ENCODE measurements around the gene BTBD2.
"Not testable (repeated sequence)": the region's sequence is repeated elsewhere in the genome, so short reads cannot be mapped to it uniquely, and the experiment has no call there.

Gene BTBD2

DNA sequence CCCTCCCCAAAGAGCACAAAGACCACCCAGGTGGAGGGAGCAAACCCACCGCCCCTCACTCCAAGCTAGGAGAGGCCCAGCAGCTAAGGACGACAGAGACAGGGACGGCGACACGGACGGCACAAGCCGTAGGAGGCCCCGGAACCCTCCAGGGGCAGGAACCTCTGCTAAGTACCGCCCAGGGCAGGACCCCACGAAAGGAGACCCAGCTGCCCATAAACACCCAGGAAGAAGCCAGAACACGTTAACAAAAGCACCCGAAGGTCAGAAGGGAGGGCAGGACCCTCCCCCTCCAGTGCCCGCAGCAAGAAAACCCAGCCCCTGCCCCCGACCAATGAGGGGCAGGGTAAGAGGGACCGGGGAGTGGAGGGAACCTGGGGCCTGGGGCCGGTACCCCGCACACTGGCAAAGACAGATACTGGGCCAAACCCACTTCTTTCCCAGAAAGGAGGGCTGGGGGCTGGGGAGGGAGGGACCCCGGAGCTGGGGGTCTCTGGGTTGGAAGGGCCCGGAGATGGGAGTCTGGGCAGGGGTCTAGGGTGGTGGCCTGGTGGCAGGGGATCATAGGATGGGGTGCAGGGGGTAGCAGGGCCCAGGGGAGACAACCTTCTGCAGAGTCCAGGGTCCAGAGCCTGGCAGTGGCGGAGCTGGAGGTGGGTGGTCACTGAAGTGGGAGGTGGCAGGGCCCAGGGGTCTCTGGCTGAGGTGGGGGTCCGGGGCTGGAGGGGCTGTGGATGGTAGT is 2.4 kb downstream of the BTBD2 start:
- no peak for DNase-seq

DNA sequence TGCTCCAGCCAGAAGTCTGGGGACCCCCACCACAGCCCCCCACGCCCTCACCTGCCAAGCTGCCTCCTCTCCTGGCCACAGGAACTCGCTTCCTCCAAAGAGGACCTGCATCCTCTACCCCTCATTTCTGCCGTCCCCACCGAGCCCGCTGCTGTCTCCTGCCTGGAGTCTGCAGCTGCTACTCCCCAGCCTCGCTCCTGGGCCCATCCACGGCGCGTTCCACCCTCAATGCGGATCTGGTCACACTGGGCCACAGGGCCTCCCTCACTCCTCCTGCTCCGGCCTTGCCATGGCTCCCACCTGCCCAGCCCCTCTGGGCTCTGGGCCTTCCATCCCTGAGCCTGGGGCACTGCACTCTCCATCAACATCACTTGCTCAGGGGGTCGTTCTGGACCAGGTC is 4.3 kb downstream of the BTBD2 start:
- no peak for DNase-seq

DNA sequence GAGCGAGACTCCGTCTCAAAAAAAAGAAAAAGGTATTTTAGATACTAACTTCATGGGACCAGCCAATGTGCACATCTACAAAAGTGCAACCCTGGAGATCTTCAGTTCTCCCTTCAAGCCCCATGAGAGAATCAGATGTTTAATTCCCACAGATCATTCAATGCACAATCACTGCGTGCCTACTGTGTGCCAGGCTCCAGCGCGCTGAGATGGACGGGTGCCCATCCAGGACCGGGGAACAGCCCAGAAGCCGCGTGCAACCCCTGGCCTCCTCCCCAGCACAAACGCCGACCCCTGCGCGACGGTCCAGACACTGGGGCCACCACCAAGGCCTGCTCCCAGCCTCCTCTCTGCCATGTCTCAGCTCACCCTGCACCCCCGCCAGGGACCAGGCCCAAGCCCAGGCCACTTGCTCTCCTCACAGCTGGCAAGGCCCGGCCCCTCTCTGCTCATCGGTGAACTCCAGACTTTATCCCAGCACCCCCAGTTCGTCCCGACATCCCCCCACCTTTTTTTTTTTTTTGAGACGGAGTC is 5.3 kb downstream of the BTBD2 start:
- no peak for DNase-seq

DNA sequence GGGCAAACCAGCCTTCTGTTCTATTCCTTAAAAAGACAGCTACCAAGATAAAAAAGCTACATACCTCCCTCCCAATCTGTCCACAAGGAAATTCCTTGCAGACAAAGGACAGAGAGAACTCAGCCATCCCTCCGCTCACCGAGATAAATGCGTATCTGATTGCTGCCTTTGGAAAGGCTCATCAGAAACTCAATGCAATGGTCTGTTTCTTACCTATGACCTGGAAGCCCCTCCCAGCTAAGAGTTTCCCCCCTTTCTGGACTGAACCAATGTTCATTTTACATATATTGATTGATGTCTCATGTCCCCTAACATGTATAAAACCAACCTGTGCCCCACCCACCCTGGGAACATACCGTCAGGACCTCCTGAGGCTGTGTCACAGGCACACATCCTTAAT is 11.6 kb downstream of the BTBD2 start:
- no peak for DNase-seq

DNA sequence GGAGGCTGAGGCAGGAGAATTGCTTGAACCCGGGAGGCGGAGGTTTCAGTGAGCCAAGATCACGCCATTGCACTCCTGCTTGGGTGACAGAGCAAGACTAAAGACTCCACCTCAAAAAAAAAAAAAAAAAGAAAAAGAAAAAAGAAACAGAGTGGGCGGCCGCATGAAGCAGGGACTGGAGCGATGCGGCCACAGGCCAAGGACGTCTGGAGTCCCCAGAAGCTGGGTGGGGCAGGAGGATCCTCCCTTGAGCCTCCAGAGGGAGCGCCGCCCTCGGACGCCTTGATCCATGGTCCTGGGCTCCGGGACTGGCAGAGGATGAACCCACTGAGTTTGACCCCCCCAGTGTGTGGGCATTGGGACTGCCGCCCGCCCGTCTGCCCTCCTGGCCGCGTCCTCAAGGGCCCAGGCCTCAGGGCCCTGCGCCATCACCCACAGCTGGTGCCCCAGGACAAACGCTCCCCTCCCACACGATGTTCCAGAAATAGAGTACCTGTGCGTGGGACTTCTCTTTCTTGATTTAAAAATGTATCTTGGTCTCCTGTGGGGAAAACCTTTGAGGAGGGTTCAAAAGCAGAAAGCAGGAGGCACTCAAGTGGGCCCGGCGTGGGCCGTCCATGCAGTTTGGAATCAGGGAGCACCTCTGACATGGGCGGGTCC is 15.5 kb downstream of the BTBD2 start:
- DNase-seq = no peak

DNA sequence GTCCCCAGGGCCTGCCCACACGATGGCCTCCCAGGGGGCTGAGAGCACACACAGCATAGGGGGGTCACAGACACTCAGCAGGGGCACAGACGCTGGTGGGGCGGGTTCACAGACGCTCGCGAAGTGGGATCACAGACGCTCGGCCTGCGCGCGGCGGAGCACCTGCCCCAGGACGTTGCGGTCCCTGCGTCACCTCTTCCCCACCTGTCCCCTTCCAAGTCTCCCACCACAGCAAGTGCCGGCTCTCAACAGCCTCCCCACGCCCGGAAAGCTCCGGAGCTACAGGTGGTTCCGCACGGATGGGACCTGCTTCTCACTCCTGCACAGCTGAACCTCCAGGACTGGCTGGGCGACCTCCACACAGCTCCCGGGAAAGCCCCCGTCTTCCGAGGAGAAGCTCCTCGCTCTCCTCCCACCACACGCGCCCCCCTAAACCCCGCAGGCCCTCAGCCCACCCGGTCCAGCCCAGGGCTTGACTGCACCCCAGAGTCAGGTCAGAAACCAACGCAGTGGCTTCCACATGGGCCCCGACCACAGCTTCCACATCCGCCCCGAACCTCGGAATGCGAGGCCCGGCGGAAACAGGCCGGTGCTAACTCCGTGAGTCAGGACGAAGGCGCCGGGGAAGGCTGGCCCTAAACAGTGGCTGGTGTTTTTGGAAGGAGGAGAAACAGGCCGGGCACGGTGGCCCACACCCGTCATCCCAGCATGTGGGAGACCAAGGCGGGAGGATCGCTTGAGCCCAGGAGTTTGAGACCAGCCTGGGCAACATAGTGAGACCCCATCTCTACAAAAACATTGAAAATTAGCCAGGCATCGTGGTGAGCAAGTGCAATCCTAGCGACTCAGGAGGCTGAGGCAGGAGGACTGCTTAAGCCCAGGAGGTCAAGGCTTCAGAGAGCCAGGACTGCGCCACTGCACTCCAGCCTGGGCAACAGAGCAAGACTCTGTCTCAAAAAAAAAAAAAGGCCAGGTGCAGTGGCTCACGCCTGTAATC is 16.5 kb downstream of the BTBD2 start:
- DNase-seq = no peak

DNA sequence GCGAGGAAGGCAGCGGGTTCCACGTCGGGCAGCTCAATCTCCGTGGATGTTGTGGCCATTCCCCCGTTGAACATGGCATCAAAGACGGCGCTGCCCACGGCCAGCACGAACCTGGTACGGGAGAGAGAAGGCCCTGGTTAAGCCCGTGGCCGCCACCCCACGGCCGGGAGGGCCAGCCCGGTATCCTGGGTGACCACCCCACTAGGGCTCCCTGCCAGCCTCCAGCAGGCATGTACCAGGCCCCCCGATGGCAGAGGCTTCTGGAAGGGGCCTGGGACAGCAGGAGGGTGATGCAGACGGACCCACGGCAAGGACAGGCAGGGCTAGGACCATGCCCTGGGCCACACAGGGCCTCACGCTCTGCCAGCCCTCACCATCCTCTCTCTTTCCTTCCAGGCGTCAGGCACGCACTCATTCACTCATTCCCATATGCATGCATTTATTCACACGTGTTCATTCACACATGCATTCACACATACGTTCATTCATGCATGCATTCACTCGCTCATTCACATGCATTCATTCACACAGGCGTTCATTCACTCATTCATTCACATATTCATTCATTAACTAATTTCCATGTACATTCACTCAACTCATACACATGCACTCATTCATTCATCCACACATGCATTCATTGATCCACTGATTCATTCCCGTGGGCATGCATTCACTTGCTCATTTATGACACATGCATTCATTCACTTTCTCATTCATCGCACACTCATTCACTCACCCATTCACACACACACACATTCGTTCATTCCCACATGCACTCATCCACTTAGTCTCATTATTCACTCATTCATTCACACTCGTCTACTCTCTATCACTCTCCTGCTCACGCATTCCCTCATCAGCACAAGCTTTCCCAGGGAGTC is 17.9 kb downstream of the BTBD2 start:
- no peak for DNase-seq

DNA sequence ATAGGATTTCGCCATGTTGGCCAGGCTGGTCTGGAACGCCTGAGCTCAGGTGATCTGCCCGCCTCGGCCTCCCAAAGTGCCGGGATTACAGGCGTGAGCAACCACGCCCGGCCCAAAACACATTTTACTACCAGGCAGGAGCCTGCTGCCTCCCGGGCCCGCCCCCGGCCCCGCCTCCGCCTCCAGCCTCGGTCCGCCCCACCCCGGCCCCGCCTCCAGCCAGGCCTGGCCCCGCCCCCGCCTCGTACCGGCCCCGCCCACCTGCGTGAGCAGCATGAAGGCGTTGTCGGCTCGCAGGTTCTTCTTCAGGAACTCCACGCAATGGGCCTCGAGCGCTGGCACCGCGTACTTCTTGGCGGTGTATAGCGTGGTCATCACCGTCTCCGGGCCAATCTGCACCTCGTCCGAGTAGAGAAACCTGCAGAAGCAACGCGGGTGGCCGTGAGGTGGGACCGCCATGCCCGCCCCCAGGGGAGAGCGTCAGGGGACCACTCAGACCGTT is 22.7 kb downstream of the BTBD2 start:
- DNase-seq = no peak

DNA sequence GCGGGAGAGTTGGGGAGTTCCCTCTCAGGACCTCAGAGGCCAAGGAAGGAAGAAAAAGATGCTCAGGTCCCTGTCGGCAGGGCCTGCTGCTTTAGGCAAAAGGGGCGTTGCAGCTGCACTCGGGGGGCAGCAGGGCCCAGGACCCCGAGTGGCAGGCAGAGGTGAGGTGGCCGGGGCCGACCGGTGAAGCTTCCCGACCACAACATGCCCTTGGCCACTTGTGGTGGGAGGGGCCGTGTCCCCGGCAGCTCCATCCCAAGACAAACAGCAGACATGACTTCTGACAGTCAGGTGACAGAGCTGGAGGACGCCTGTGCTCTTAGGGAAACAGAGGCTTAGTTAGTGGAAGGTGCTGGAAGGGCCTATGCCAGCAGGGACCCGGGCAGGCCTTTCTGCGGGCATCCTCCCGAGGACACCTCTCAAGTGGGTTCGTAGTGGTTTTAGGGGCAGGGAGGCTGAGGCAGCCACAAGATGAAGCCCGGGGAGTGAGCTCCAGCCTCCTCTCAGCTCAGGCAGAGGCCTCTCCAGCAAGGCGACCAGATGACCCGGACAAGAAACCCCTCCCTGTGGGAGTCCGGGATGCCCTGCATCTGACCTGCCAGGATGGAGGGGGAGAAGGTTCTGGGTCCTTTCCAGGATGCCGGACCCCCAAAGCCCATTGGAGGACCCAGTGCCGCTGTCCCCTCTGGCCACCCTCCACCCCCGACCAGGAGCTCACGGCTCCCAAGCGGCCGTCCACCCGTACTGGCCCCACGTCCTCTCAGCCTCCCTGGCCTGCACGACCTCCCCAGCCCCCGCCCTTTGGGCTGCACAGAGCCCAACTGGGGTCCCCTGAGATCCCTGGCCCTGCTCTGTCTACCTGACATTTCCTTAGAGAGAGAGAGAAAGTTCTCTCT is 24.2 kb downstream of the BTBD2 start:
- DNase-seq = no peak

DNA sequence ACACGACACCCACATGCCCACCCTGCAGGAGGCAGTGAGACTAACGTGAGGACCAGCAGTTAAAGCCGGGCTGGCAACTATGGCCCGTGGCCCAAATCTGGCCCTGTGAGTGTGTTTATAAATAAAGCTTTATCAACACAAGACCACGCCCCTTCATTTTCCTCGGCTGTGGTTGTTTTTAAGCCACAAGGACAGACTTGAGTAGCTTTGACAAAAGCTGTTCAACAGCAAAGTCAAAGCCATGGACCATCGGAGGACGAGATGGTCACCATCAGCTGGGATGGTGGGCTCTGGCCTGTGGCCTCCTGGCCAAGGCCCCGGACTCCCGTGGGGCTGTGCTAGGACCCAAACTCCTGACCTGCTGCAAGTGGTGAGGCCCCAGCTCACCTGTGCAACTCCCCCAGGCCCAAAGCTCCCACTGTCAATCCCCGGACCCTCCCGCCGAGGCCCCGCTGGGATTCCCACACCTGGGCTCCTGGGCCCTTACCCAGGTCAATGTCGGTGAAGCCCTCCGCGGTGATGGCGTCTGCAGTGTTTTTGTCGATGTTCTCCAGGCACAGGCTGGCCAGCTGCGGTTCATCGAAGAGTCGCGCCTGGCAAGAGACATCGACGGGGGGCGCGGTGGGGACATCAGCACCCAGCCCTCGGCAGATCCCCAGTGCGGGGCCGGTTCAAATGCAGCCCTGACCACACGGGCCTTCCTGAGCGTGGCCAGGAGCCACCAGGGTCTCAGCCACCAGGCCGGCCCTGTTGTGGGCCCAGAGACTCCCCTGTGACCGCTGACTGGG is 25.1 kb downstream of the BTBD2 start:
- no peak for DNase-seq

DNA sequence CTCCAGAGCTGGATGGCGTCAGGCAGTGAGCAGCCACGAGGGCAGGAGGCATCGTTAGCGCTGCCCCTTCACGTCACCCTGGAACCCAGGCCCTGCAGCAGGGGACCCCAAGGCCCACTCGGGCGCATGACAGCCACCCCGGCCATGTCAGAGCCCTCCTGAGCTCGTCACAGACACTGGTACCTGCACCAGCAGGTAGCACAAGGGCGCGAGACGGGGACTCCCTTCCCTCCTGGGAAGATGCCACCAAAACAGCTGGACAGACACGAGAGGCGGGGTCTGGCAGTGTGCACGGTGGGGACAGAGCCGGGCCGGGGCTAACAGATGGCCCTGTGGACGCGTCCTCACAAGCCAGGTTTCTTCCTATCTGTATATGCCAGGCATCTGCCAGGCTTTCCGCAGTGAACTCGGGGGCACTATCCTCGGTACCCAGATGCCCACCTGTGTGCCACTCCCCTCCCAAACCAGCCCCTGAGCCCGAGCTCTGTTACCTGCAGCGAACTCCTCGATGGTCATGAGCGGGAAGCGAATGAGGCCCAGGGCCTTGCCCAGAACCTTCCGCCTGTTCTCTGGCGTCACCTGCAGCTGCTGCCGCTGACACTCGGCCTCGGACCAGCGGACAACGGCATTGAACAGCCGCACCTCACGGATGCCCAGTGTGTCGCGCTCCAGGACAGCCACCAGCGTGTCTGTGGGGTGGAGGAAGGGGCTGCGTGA is 25.8 kb downstream of the BTBD2 start:
- no peak for DNase-seq

DNA sequence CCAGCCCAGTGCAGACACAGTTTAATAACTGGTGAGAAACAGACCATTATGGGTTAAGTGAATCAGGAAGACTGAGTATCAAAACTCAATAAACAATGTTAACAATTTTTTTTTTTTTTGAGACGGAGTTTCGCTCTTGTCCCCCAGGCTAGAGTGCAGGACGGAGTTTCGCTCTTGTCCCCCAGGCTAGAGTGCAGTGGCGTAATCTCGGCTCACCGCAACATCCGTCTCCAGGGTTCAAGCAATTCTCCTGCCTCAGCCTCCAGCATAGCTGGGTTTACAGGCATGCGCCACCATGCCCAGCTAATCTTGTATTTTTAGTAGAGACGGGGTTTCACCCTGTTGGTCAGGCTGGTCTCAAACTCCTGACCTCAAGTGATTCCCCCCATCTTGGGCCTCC is 27.1 kb downstream of the BTBD2 start:
- DNase-seq = not testable (repeated sequence)

DNA sequence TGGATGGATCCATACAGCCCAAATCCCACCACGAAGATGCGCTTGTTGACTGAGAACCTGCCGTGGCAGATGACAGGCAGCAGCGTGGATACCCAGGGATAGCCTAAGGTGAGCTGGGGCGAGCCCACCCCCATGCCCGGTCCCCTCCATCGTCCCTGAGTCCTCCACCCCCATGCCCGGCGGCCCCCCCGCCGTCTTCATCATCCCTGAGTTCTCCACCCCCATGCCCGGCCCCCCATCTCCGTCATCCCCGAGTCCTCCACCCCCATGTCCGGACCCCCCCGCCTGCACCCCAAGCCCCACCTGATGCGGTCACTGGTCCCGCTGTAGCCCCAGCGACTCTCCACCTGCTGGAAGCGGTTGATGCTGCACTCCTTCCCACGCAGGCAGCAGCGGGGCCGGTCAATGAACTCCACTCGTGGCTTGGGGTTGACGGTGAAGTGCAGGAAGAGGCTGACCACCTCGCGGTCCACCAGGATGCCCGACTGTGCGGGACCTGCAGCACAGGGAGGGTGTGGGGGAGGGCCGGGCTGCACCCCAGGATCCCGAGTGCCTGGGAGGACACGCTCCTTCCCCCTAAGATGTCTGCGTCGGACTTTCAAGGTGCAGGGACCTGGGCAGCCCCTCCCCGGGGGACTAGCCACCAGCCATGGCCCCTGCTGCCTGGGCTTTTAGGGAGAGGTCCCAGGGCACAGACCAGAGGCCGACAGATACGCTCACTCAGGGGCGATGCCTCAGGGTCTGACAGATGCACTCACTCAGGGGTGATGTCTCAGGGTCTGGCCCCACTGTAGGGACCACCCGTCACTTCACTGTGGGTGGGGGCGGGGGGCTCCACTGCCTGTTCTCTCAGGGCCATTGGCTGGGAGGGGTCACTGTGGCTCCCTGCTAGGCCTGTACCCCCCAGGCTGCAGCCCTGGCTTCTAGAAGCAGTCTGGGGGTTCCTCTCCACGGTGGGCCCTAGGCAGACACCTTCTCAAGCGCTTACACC is 28.0 kb downstream of the BTBD2 start:
- no peak for DNase-seq

DNA sequence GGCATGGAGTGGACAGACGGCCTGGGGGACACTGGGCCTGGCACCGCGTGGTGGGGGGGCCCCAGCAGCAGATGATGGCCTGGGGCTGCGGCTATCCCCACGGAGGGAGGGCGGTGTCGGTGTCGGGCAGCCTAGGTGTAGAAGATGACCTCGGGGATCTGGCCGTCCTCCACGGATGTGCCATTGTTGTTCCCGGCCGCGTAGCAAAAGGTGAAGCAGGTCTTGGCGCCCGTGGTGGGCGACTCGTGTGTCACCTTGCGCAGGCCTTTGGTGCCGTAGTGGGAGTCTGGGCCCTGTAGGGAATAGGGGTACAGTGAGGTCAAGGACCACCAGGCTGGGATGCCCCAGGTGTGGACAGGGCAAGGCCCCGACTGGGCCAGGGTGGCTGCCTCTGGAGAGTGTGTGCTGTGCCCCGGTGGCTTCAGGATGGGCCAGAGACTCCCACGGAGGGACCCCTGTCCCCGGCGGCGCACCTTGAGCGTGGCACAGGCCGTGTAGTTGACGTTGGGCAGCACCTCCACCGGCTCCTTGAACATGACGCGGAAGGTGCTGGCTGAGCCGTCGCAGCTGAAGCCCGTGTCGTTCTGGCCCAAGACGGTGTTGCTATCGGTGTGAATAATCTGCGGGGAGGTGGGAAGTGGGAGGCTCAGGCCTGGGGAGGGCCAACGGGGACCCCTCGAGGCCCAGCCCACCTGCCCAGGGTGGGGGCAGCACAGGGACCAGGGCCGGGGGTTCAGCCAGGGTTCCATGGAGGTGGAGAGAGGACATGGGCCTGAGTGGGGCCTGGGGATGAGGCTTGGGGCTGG is 29.0 kb downstream of the BTBD2 start:
- DNase-seq = no peak

DNA sequence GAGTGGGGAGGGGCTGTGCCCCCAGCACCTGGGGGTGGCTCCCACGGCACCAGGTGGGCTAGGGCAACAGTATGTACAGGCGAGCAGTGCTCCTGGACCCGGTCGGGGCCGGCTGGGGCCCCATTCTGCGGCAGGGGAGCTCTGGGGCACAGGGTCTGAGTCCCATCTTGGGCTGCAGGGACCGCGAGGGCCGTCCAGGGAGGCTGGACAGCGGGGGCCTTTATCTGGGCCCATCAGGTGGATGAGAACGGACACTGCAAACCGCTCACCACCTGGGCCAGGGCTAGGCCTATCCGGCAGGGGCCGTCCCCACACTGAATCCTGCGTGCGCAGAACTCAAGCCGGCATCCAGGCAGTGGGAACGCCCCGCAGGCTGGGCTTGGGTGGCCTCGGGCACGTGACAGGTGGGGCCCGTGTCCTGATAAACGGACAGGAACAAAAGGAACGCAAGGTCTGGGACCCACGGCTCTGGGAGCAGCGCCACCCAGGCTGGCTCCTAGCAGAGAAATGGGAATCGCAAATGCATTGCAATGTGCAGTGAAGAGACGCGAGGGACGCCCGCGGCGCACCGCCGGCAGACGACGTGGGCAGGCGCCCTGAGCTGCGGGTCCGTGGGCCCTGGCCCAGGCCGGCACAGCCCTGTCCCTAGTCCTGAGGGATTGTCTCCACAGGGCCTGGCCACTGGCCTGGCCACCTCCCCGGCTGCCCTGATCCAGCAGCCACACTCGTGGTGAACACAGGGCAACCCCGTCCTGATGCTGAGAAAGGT is 29.7 kb downstream of the BTBD2 start:
- no peak for DNase-seq

DNA sequence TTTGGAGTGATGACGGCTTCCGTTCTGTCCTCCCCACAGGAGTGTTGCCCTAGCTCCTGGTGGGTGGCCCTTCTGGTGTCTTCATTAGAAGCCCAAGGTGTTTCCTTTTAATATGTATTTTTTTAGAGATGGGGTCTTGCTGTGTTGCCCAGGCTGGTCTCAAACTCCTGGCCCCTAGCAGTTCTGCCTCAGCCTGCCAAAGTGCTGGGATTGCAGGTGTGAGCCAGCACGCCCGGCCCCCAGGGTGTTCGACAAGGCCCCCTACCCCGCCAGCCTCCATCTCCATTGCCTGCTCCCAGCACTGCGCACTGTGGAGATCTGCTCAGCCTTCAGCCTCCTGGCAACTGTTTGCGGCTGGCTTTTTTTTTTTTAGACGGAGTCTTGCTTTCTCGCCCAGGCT is 31.2 kb downstream of the BTBD2 start:
- no peak for DNase-seq

Measured in right hindlimb (tissue), 1 donor.